Measurements from ENCODE around the gene EPHA7. TPM values are rescaled to one million over a fixed set of nuclear protein-coding genes. Genes with fewer than 3 reads are reported as not detected.

Gene EPHA7
- total and polyA plus RNA-seq, 8 donors = 0.07 to 0.16 (median 0.09) TPM; not detected in 1

DNA sequence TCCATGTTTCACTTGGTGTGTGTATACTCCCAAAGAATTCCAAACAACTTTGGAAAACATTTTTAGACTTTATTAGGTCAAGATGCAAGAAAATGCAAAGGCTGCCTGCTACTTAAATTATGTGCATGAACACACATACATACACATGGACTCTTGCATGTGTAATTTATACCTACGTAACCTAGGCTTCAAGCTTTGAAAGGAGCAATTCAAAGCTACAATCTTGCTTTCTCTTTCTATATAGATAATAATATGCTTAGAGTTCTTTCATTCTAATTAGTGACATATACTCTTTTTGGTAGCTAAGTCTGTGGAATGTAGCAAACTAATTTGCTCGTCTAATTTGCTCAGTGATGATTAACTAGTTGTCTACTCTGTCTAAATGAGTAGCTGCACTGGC lies 146.5 kb downstream of the EPHA7 start:
- H3K27ac ChIP-seq = no peak overlapping the region
- no peaks in the 10 kb centered on the region for H3K36me3 ChIP-seq
- no peaks in the 10 kb centered on the region for H3K27me3 ChIP-seq
- ATAC-seq (no peak), DNase-seq (no peak), FAIRE-seq (no peak)
- TF ChIP-seq, protein P1, sequence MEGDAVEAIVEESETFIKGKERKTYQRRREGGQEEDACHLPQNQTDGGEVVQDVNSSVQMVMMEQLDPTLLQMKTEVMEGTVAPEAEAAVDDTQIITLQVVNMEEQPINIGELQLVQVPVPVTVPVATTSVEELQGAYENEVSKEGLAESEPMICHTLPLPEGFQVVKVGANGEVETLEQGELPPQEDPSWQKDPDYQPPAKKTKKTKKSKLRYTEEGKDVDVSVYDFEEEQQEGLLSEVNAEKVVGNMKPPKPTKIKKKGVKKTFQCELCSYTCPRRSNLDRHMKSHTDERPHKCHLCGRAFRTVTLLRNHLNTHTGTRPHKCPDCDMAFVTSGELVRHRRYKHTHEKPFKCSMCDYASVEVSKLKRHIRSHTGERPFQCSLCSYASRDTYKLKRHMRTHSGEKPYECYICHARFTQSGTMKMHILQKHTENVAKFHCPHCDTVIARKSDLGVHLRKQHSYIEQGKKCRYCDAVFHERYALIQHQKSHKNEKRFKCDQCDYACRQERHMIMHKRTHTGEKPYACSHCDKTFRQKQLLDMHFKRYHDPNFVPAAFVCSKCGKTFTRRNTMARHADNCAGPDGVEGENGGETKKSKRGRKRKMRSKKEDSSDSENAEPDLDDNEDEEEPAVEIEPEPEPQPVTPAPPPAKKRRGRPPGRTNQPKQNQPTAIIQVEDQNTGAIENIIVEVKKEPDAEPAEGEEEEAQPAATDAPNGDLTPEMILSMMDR (IDR thresholded peaks at IDR 0.05) = no peak
- no peak overlapping the region for H3K4me3 ChIP-seq
- H3K4me1 ChIP-seq = no peaks in the 10 kb centered on the region
- intact Hi-C loops (cut with DNase I) = no loop called here
- no peaks in the 10 kb centered on the region for H3K9me3 ChIP-seq
- WGBS, 2 donors = 51 to 55% methylated on average over 2 of the region's 2 CpGs

DNA sequence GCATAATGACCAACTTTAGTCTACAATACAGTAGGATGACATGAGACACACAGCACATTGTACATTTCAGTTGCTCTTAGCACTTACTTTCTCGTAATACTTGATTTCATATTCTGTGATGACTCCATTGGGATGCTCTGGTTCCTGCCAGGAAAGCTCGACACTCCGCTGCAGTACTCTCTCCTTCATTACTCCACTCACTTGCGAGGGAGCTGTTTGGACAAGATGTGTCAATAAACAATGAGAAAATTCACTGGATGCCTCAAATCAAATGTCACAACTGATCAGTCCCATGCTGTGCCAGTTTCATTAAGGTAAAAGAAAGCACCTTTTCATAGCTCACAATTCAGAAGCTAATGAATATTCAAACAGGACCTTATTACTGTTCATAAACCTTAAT lies 147.1 kb downstream of the EPHA7 start:
- no peak overlapping the region for H3K4me3 ChIP-seq
- no peaks in the 10 kb centered on the region for H3K9me3 ChIP-seq
- ATAC-seq (no peak), FAIRE-seq (no peak), DNase-seq (no peak)
- H3K4me1 ChIP-seq = no peaks in the 10 kb centered on the region
- WGBS, 2 donors = 81 to 87% methylated on average over 4 of the region's 4 CpGs
- intact Hi-C loops (cut with DNase I) = no loop called here
- H3K27me3 ChIP-seq = no peaks in the 10 kb centered on the region
- TF ChIP-seq, protein P1 (IDR thresholded peaks at IDR 0.05) = no peak
- H3K36me3 ChIP-seq = no peaks in the 10 kb centered on the region
- H3K27ac ChIP-seq = no peak overlapping the region

DNA sequence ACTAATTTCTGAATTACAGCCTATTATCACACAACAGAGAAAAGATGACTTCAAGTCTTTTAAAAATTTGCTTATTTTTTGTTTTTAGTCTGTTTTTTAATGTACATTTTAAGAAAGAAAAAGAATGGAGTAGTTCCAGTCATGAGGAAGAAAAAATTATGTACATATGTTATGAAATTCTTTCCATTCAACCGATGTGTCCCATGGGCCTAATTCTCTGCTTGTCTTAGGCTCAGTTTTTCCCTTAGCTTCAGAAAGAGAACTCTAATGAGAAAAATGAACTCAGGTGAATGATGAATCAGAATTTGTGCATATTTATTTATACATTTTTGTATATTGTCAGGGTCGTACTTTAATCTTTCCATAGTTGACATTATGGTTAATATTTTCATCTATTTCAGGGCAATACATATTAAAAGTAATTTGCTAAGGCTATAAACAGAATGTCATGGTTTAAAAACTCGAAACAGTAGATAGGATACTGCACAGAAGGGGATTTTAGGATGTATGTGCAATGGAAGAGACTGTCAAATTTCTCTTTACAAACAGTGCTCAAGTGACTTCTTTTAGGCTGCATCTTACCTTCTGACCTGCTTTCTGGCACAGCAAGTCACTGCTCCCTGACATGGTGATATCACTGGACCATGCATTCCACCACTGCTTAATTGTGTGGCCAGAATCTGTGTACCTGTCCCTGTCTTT lies 153.1 kb downstream of the EPHA7 start:
- TF ChIP-seq, protein P1 (IDR thresholded peaks at IDR 0.05) = no peak
- H3K4me1 ChIP-seq = no peaks in the 10 kb centered on the region
- 66 to 70% methylated on average over 3 of the region's 3 CpGs for WGBS, 2 donors
- no peaks in the 10 kb centered on the region for H3K9me3 ChIP-seq
- no peak for ATAC-seq
- DNase-seq = no peak
- H3K36me3 ChIP-seq = no peaks in the 10 kb centered on the region
- intact Hi-C loops (cut with DNase I) = no loop called here
- H3K27ac ChIP-seq = no peak overlapping the region
- FAIRE-seq = no peak
- H3K27me3 ChIP-seq = no peaks in the 10 kb centered on the region
- H3K4me3 ChIP-seq = no peak overlapping the region

DNA sequence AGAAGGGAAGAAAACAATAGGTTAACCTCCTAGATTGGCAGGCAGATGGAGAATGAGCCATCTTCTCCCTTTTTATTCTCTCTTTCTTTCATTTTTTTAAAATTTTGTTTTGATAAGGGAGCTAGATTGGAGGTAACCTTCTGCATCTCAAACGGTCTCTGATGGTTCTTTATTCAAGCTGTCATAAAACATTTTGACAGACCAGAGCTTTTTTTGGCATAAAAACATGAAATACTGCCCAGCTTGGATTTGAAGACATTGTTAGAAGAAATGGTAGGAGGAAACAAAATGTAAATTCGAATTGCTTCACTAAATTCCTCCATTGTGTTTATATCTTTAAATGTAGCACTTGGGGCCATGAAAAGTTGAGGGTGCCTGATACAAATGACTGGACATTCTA lies 158.5 kb downstream of the EPHA7 start:
- Histone ChIP-seq H3K36me3 (no peaks in the 10 kb centered on the region), H3K9me3 (no peaks in the 10 kb centered on the region), H3K27ac (no peak overlapping the region), H3K4me3 (no peak overlapping the region), H3K27me3 (no peaks in the 10 kb centered on the region), H3K4me1 (no peaks in the 10 kb centered on the region)
- TF ChIP-seq, protein P1 (IDR thresholded peaks at IDR 0.05) = no peak
- intact Hi-C loops (cut with DNase I) = no loop called here
- no peak for FAIRE-seq
- no peak for DNase-seq
- 37 to 61% methylated on average over 2 of the region's 2 CpGs for WGBS, 2 donors
- no peak for ATAC-seq

GRCh38 chr6:93259332-93259731 lies 160.0 kb downstream of the EPHA7 start:
- 91 to 98% methylated on average over 3 of the region's 3 CpGs for WGBS, 2 donors
- FAIRE-seq = no peak

More at GRCh38 chr6:93259332-93259731, 160.0 kb downstream of the EPHA7 start:
- TF ChIP-seq, protein P1 (IDR thresholded peaks at IDR 0.05) = no peak
- Histone ChIP-seq H3K9me3 (no peaks in the 10 kb centered on the region), H3K4me3 (no peak overlapping the region), H3K27ac (no peak overlapping the region), H3K36me3 (no peaks in the 10 kb centered on the region), H3K27me3 (no peaks in the 10 kb centered on the region), H3K4me1 (no peaks in the 10 kb centered on the region)
- no peak for ATAC-seq
- intact Hi-C loops (cut with DNase I) = no loop called here
- DNase-seq = no peak
